GM23248 (cell line): Measurements from ENCODE around the gene C11orf52.

Experiments used
- EZH2 ChIP-seq: fragments of 200-600 bp; sonication (generic); IDR thresholded peaks from 2 replicates; pipeline ENCODE4 v1.6.1; 2018; ENCODE audit warnings: antibody characterized with exemption, mild to moderate bottlenecking; ENCODE audit not compliant: insufficient read depth, poor library complexity, severe bottlenecking
- EZH2phosphoT487 ChIP-seq: fragments of 200-600 bp; sonication (generic); IDR thresholded peaks from 2 replicates; pipeline ENCODE4 v1.6.1; 2018; ENCODE audit warnings: antibody characterized with exemption, moderate library complexity, mild to moderate bottlenecking, low read depth; ENCODE audit not compliant: insufficient read depth

DNA sequence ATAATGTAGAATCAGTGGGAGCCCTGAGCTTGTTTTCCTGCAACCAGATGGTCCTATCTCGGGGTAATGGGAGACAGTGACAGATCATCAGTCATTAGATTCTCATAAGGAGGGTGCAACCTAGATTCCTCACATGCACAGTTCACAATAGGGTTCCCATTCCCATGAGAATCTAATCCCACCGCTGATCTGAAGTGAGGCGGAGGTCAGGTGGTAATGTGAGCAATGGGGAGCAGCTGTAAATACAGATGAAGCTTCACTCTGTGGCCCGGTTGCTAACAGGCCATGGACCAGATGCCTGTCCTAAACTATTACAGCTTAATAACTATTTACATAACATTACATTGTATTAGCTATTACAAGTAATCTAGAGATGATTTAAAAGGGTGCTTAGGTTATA is 35.4 kb downstream of the C11orf52 start:
- TF ChIP-seq EZH2phosphoT487, result no peak
- TF ChIP-seq EZH2, result no peak
